Psoas muscle (tissue), 8 donors: ENCODE measurements around the gene AP2A1. TPM values are rescaled to one million over a fixed set of nuclear protein-coding genes. Genes with fewer than 3 reads are reported as not detected.

Source experiments
- ATAC-seq, 4 donors: fragments of 200-7000 bp; cut with Tn5 transposase; one replicate each; pipeline ENCODE4 v1.9.1; 2020; ENCODE audit warnings: moderate library complexity in 3 of 4, mild to moderate bottlenecking in 2 of 4
- DNase-seq, 2 donors: peaks; one replicate each; pipeline ENCODE4 v3.0.0-alpha.2; 2020
- H3K27ac ChIP-seq: fragments of 200-600 bp; one replicate; pipeline ENCODE4 v1.8.0; 2022
- H3K27me3 ChIP-seq, 3 donors: fragments of 200-600 bp in 1 of 3; one replicate each; pipeline versions ENCODE4 v1.6.1 to v1.8.0; 2013 to 2022; ENCODE audit warnings: low read length in 2 of 3, mild to moderate bottlenecking in 2 of 3, moderate library complexity in 1 of 3; ENCODE audit not compliant: insufficient read depth in 3 of 3
- H3K36me3 ChIP-seq, 2 donors: fragments of 200-600 bp in 1 of 2; one replicate each; pipeline versions ENCODE4 v1.6.1 to v1.8.0; 2013 to 2022; ENCODE audit warnings: low read depth in 1 of 2, mild to moderate bottlenecking in 1 of 2, moderate library complexity in 1 of 2; ENCODE audit not compliant: insufficient read depth in 1 of 2
- H3K4me1 ChIP-seq: fragments of 200-600 bp; one replicate; pipeline ENCODE4 v1.8.0; 2022
- H3K4me3 ChIP-seq: fragments of 200-600 bp; one replicate; pipeline ENCODE4 v1.8.0; 2022; ENCODE audit warnings: mild to moderate bottlenecking
- H3K9me3 ChIP-seq: fragments of 200-600 bp; one replicate; pipeline ENCODE4 v1.8.0; 2022
- WGBS, 3 donors: extraction: QIAGEN DNeasy Blood & Tissue Kit; methylation state at CpG; one replicate each; pipeline versions ENCODE4 v1.1.6 to v1.1.7; 2013; 5-methylcytosine and 5-hydroxymethylcytosine counted together
- intact Hi-C, 2 donors: fragments of 100-400 bp; cut with DNase I; formaldehyde crosslinking; loops; one replicate each; pipeline versions ENCODE4 v1.11.0 to v1.14.2; 2022
- polyA plus RNA-seq, 3 donors: library from polyadenylated mRNA; stranded (reverse); fragments of 200-250 nt; gene quantifications; one replicate each; pipeline ENCODE4 v1.2.3, GENCODE V29; 2013
- total RNA-seq, 4 donors: library from RNA; stranded (reverse); fragmentation: NEBNext Ultra II Directional in 2 of 4; extraction: Animal tissue kit (Norgen Biotek cat#: 25700) in 2 of 4; gene quantifications; one replicate each; pipeline versions ENCODE4 v1.2.1 to v1.2.4, GENCODE V29; 2021 to 2023
- TF ChIP-seq, protein P1 (sequence below): fragments of 200-600 bp; IDR thresholded peaks from one replicate; pipeline ENCODE4 v1.8.0; 2022; ENCODE audit warnings: antibody characterized with exemption
- donor health status: healthy with polysubstance abuse.
- donor health status: DM: no; HTN: no; CAD: no; lungs with moderate emphysema.
- donor health status: Bipolar disorder and iron deficiency.
- donor health status: healthy.
- donor health status: DM: yes; HTN: yes; CAD: no.
- donor health status: DM: no; HTN: no; CAD: no.
- donor health status: DM: no; HTN: no; CAD: no.
- donor health status: DM: yes; HTN: yes; CAD: no.

AP2A1 gene
- total and polyA plus RNA-seq, 7 donors, result 58.2 to 102 (median 81.0) TPM

DNA sequence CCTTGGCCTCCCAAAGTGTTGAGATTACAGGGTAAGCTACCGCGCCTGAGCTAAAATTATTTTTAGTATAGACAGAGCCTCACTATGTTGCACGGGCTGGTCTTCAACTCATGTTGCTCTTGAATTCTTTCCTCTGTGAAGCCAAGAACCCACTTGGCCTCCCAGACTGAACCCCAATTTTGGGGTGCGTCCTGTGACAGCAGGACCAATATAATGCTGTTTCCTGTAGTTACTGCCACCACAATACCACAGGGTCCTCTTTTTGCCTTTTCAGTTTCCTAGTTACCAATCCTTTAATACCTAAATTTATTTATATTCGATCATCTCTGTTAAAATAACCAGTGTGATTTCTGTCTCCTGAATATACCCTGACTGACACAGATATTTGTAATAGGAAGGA, 36.6 kb upstream of the AP2A1 start:
- intact Hi-C loops, result no loop called here
- ATAC-seq, result no peak
- no peaks in the 10 kb centered on the region for H3K27me3 ChIP-seq
- no peak overlapping the region for H3K4me3 ChIP-seq
- H3K9me3 ChIP-seq, result no peaks in the 10 kb centered on the region
- WGBS, 3 donors, result 85 to 89% (median 86%) methylated on average over 5 of the region's 5 CpGs
- no peak overlapping the region for H3K27ac ChIP-seq
- no peaks in the 10 kb centered on the region for H3K36me3 ChIP-seq
- TF ChIP-seq, protein P1, sequence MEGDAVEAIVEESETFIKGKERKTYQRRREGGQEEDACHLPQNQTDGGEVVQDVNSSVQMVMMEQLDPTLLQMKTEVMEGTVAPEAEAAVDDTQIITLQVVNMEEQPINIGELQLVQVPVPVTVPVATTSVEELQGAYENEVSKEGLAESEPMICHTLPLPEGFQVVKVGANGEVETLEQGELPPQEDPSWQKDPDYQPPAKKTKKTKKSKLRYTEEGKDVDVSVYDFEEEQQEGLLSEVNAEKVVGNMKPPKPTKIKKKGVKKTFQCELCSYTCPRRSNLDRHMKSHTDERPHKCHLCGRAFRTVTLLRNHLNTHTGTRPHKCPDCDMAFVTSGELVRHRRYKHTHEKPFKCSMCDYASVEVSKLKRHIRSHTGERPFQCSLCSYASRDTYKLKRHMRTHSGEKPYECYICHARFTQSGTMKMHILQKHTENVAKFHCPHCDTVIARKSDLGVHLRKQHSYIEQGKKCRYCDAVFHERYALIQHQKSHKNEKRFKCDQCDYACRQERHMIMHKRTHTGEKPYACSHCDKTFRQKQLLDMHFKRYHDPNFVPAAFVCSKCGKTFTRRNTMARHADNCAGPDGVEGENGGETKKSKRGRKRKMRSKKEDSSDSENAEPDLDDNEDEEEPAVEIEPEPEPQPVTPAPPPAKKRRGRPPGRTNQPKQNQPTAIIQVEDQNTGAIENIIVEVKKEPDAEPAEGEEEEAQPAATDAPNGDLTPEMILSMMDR, result no peak
- H3K4me1 ChIP-seq, result no peaks in the 10 kb centered on the region
- DNase-seq, result no peak

DNA sequence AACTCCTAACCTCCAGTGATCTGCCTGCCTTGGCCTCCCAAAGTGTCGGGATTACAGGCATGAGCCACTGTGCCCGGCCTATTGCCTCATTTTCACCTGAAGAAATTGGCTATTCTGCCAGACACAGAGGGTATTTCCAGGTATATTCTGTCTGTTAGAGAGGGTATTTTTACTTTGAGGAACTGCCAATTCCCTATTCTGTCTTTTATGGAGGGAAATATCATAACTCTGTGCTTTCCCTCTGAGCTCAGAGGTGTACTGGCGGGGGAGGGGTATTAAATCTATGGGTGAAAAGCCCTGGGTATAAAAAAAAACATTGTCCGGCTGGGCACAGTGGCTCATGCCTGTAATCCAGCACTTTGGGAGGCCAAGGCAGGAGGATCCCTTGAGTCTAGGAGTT, 28.5 kb upstream of the AP2A1 start:
- H3K4me3 ChIP-seq, result no peak overlapping the region
- H3K4me1 ChIP-seq, result no peaks in the 10 kb centered on the region
- TF ChIP-seq, protein P1, result no peak
- H3K27me3 ChIP-seq, result no peaks in the 10 kb centered on the region
- intact Hi-C loops, result no loop called here
- WGBS, 3 donors, result 84 to 89% (median 88%) methylated on average over 4 of the region's 4 CpGs
- no peaks in the 10 kb centered on the region for H3K36me3 ChIP-seq
- ATAC-seq (no peak), DNase-seq (no peak)
- H3K9me3 ChIP-seq, result no peaks in the 10 kb centered on the region
- no peak overlapping the region for H3K27ac ChIP-seq

DNA sequence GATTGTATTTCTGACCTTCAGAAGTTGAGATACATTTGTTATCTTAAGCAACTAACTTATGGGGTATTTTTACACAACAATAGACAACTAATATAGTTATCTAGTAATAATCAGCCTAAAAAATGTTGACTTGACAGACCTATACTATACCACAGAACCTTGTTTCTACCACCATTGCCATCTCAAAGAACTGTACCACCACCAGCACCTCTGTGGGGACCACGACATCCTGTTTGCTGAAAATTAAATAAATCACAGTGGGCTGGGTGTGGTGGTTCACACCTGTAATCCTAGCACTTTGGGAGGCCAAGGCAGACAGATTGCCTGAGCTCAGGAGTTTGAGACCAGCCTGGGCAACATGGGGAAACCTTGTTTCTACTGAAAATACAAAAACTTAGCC, 27.7 kb upstream of the AP2A1 start:
- H3K27me3 ChIP-seq, result no peaks in the 10 kb centered on the region
- 79 to 86% (median 82%) methylated on average over 1 of the region's 1 CpG for WGBS, 3 donors
- ATAC-seq, result no peak

DNA sequence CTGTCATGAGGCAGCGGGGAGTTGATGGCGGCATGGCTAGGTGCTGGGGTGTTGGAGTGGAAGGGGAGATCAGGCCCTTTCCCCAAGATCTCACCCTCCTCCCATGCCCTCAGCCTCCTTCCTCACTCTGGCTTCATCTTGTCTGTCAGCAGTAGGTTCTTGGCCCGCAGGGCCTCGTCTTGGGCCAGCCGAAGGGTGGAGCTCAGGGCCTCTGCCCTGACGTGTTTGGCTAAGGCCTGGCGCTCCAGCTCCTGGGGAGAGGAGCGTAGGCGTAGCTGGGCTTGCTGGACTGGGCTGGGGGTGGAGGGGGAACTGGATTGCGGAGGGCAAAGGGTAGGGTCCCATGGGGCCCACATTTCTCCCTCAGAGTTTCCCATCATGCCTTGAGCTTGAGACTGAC, 26.9 kb upstream of the AP2A1 start:
- no peaks in the 10 kb centered on the region for H3K36me3 ChIP-seq
- ATAC-seq (no peak), DNase-seq (no peak)
- intact Hi-C loops, result no loop called here
- no peaks in the 10 kb centered on the region for H3K9me3 ChIP-seq
- H3K27ac ChIP-seq, result no peak overlapping the region
- TF ChIP-seq, protein P1, result no peak
- H3K4me1 ChIP-seq, result no peaks in the 10 kb centered on the region
- H3K27me3 ChIP-seq, result no peaks in the 10 kb centered on the region
- WGBS, 3 donors, result 87 to 93% (median 88%) methylated on average over 10 of the region's 10 CpGs
- no peak overlapping the region for H3K4me3 ChIP-seq

More for the DNA sequence above, 27.7 kb upstream of the AP2A1 start:
- TF ChIP-seq, protein P1, result no peak
- Histone ChIP-seq H3K27ac (no peak overlapping the region), H3K9me3 (no peaks in the 10 kb centered on the region), H3K36me3 (no peaks in the 10 kb centered on the region), H3K4me1 (no peaks in the 10 kb centered on the region), H3K4me3 (no peak overlapping the region)
- intact Hi-C loops, result no loop called here
- no peak for DNase-seq

DNA sequence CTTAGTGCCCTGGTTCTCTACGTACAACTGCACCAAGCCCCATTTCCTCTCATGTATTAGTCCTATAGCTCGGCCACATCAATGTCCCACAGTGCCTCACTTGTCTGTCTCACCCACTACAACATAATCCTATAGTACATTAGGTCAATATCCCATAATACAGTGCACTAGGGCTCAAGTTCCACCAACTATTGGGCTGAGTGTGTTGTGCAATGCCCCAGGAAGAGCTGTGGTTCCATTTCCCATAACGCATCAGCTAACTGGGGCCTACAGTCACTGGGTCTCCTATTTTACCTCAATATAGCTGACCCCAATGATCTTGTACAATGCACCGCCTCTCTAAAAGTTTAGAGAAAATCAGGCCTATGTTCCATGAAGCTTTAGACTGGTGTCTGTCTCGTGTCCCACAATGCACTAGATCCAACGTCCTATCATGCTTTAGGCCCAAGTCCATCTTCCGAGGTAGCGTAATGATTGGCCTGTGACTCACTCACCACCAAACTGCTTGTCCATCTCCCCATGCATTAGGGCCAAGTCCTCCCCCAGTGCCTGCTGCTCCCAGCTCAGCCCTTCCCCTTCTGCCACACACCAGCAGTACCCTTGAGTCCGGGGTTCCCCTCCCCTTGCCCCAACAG, 25.5 kb upstream of the AP2A1 start:
- DNase-seq, result no peak
- Histone ChIP-seq H3K4me1 (no peaks in the 10 kb centered on the region), H3K27me3 (no peaks in the 10 kb centered on the region), H3K36me3 (no peaks in the 10 kb centered on the region), H3K9me3 (no peaks in the 10 kb centered on the region), H3K4me3 (no peak overlapping the region), H3K27ac (no peak overlapping the region)
- no peak for ATAC-seq
- intact Hi-C loops, result no loop called here
- 83 to 87% (median 86%) methylated on average over 9 of the region's 9 CpGs for WGBS, 3 donors
- TF ChIP-seq, protein P1, result no peak
